ENCODE data around the gene ZW10.
"Not testable (repeated sequence)": the region's sequence is repeated elsewhere in the genome, so short reads cannot be mapped to it uniquely, and the experiment has no call there.

Gene ZW10

GRCh38 chr11:113781682-113782081 is 8.2 kb upstream of the ZW10 start:
- Mint-ChIP-seq H3K4me3 (no peak overlapping the region), H3K36me3 (ENCODE audit: insufficient read depth) (no peaks in the 10 kb centered on the region), H3K27me3 (peaks cover 69% of the 10 kb centered on the region), H3K27ac (ENCODE audit: low read depth) (no peak overlapping the region), H3K4me1 (no peaks in the 10 kb centered on the region), H3K9me3 (no peaks in the 10 kb centered on the region)
- ATAC-seq (replicated peaks; ENCODE audit: extremely low read depth, poor library complexity, severe bottlenecking) (no peak), DNase-seq (ENCODE audit: low spot score in 2 of 2) (no peak)

- Mint-ChIP-seq H3K36me3 (ENCODE audit: insufficient read depth) (no peaks in the 10 kb centered on the region), H3K4me3 (no peak within 1 kb of the TSS), H3K27me3 (peaks cover 56% of the 10 kb centered on the region), H3K27ac (ENCODE audit: low read depth) (no peak within 1 kb of the TSS), H3K4me1 (no peaks in the 10 kb centered on the region), H3K9me3 (no peaks in the 10 kb centered on the region)
- no peak for ATAC-seq (replicated peaks; ENCODE audit: extremely low read depth, poor library complexity, severe bottlenecking)
- DNase-seq (ENCODE audit: low spot score in 2 of 2): no peak
Measured at GRCh38 chr11:113779496-113779895, 6.0 kb upstream of the ZW10 start, which contains the start of gene CLDN25. TSS of gene CLDN25 (plus strand) at chr11:113779796. CDS start at chr11:113779796, 0 bp downstream.

- peaks cover 47% of the 10 kb centered on the region for H3K27me3 Mint-ChIP-seq
- no peak overlapping the region for H3K27ac Mint-ChIP-seq (ENCODE audit: low read depth)
- no peak overlapping the region for H3K4me3 Mint-ChIP-seq
- H3K36me3 Mint-ChIP-seq (ENCODE audit: insufficient read depth): peaks cover 7% of the 10 kb centered on the region
- no peak for DNase-seq (ENCODE audit: low spot score in 2 of 2)
- H3K9me3 Mint-ChIP-seq: no peaks in the 10 kb centered on the region
- H3K4me1 Mint-ChIP-seq: peaks cover 4% of the 10 kb centered on the region
- ATAC-seq (replicated peaks; ENCODE audit: extremely low read depth, poor library complexity, severe bottlenecking): no peak
Measured at GRCh38 chr11:113778111-113778910, 4.8 kb upstream of the ZW10 start.

- H3K27me3 Mint-ChIP-seq: peaks cover 11% of the 10 kb centered on the region
- H3K36me3 Mint-ChIP-seq (ENCODE audit: insufficient read depth): peaks cover 15% of the 10 kb centered on the region
- ATAC-seq (replicated peaks; ENCODE audit: extremely low read depth, poor library complexity, severe bottlenecking) (no peak), DNase-seq (ENCODE audit: low spot score in 2 of 2) (no peak)
- peaks cover 18% of the 10 kb centered on the region for H3K4me1 Mint-ChIP-seq
- H3K9me3 Mint-ChIP-seq: no peaks in the 10 kb centered on the region
- H3K27ac Mint-ChIP-seq (ENCODE audit: low read depth): peak overlapping the region; percentile 98
- peak overlapping the region; percentile 100 for H3K4me3 Mint-ChIP-seq
Measured at GRCh38 chr11:113774174-113774503, 647 bp upstream of the ZW10 start.

- Mint-ChIP-seq H3K9me3 (no peaks in the 10 kb centered on the region), H3K27ac (ENCODE audit: low read depth) (peak overlapping the region; percentile 98), H3K4me1 (peaks cover 18% of the 10 kb centered on the region), H3K36me3 (ENCODE audit: insufficient read depth) (peaks cover 23% of the 10 kb centered on the region), H3K4me3 (peak overlapping the region; percentile 100), H3K27me3 (peaks cover 7% of the 10 kb centered on the region)
- peak in 1 of 2 donors; percentile 15 for DNase-seq (ENCODE audit: low spot score in 2 of 2)
- ATAC-seq (replicated peaks; ENCODE audit: extremely low read depth, poor library complexity, severe bottlenecking): no peak
Measured at GRCh38 chr11:113773092-113773415, 438 bp downstream of the ZW10 start.

GRCh38 chr11:113771964-113772363 is 1.5 kb downstream of the ZW10 start:
- Mint-ChIP-seq H3K27ac (ENCODE audit: low read depth) (no peak overlapping the region), H3K36me3 (ENCODE audit: insufficient read depth) (peaks cover 26% of the 10 kb centered on the region), H3K4me1 (peaks cover 28% of the 10 kb centered on the region), H3K4me3 (peak overlapping the region; percentile 100), H3K27me3 (no peaks in the 10 kb centered on the region), H3K9me3 (no peaks in the 10 kb centered on the region)
- ATAC-seq (replicated peaks; ENCODE audit: extremely low read depth, poor library complexity, severe bottlenecking) (no peak), DNase-seq (ENCODE audit: low spot score in 2 of 2) (no peak)

GRCh38 chr11:113764527-113765219 is 8.8 kb downstream of the ZW10 start:
- no peak overlapping the region for H3K27ac Mint-ChIP-seq (ENCODE audit: low read depth)
- no peak for ATAC-seq (replicated peaks; ENCODE audit: extremely low read depth, poor library complexity, severe bottlenecking)
- H3K4me1 Mint-ChIP-seq: peaks cover 22% of the 10 kb centered on the region
- peaks cover 17% of the 10 kb centered on the region for H3K36me3 Mint-ChIP-seq (ENCODE audit: insufficient read depth)
- H3K4me3 Mint-ChIP-seq: no peak overlapping the region
- H3K27me3 Mint-ChIP-seq: no peaks in the 10 kb centered on the region
- H3K9me3 Mint-ChIP-seq: no peaks in the 10 kb centered on the region
- DNase-seq (ENCODE audit: low spot score in 2 of 2): no peak

- H3K4me3 Mint-ChIP-seq; ATAC-seq (replicated peaks; ENCODE audit: extremely low read depth, poor library complexity, severe bottlenecking); H3K9me3 Mint-ChIP-seq; H3K27me3 Mint-ChIP-seq; DNase-seq (ENCODE audit: low spot score in 2 of 2); H3K27ac Mint-ChIP-seq (ENCODE audit: low read depth): not testable (repeated sequence)
- peaks cover 22% of the 10 kb centered on the region for H3K4me1 Mint-ChIP-seq
- peaks cover 23% of the 10 kb centered on the region for H3K36me3 Mint-ChIP-seq (ENCODE audit: insufficient read depth)
Measured at GRCh38 chr11:113763040-113763439, 10.5 kb downstream of the ZW10 start.

- H3K4me3 Mint-ChIP-seq: no peak overlapping the region
- H3K9me3 Mint-ChIP-seq: no peaks in the 10 kb centered on the region
- H3K36me3 Mint-ChIP-seq (ENCODE audit: insufficient read depth): peaks cover 40% of the 10 kb centered on the region
- peaks cover 9% of the 10 kb centered on the region for H3K4me1 Mint-ChIP-seq
- no peak overlapping the region for H3K27ac Mint-ChIP-seq (ENCODE audit: low read depth)
- H3K27me3 Mint-ChIP-seq: no peaks in the 10 kb centered on the region
- ATAC-seq (replicated peaks; ENCODE audit: extremely low read depth, poor library complexity, severe bottlenecking) (no peak), DNase-seq (ENCODE audit: low spot score in 2 of 2) (no peak)
Measured at GRCh38 chr11:113760241-113760640, 13.3 kb downstream of the ZW10 start.

- H3K36me3 Mint-ChIP-seq (ENCODE audit: insufficient read depth): peaks cover 26% of the 10 kb centered on the region
- H3K27me3 Mint-ChIP-seq: no peaks in the 10 kb centered on the region
- no peaks in the 10 kb centered on the region for H3K4me1 Mint-ChIP-seq
- H3K4me3 Mint-ChIP-seq: no peak overlapping the region
- no peaks in the 10 kb centered on the region for H3K9me3 Mint-ChIP-seq
- no peak overlapping the region for H3K27ac Mint-ChIP-seq (ENCODE audit: low read depth)
- DNase-seq (ENCODE audit: low spot score in 2 of 2) (no peak), ATAC-seq (replicated peaks; ENCODE audit: extremely low read depth, poor library complexity, severe bottlenecking) (no peak)
Measured at GRCh38 chr11:113752932-113753331, 20.6 kb downstream of the ZW10 start.

- no peaks in the 10 kb centered on the region for H3K9me3 Mint-ChIP-seq
- ATAC-seq (replicated peaks; ENCODE audit: extremely low read depth, poor library complexity, severe bottlenecking): no peak
- no peaks in the 10 kb centered on the region for H3K4me1 Mint-ChIP-seq
- no peak overlapping the region for H3K4me3 Mint-ChIP-seq
- no peaks in the 10 kb centered on the region for H3K27me3 Mint-ChIP-seq
- peaks cover 34% of the 10 kb centered on the region for H3K36me3 Mint-ChIP-seq (ENCODE audit: insufficient read depth)
- no peak overlapping the region for H3K27ac Mint-ChIP-seq (ENCODE audit: low read depth)
- DNase-seq (ENCODE audit: low spot score in 2 of 2): no peak
Measured at GRCh38 chr11:113736323-113736722, 37.2 kb downstream of the ZW10 start.

- no peak overlapping the region for H3K4me3 Mint-ChIP-seq
- no peaks in the 10 kb centered on the region for H3K9me3 Mint-ChIP-seq
- no peaks in the 10 kb centered on the region for H3K4me1 Mint-ChIP-seq
- no peak for ATAC-seq (replicated peaks; ENCODE audit: extremely low read depth, poor library complexity, severe bottlenecking)
- DNase-seq (ENCODE audit: low spot score in 2 of 2): no peak
- no peak overlapping the region for H3K27ac Mint-ChIP-seq (ENCODE audit: low read depth)
- H3K36me3 Mint-ChIP-seq (ENCODE audit: insufficient read depth): peaks cover 14% of the 10 kb centered on the region
- H3K27me3 Mint-ChIP-seq: no peaks in the 10 kb centered on the region
Measured at GRCh38 chr11:113732092-113732491, 41.4 kb downstream of the ZW10 start.
